Epithelial cell of esophagus (primary cell): ENCODE data around the gene RBMS3.
A peak's percentile ranks its signal among the peaks of the same experiment; 100 is the strongest.

Experiments
- DNase-seq: peaks from one replicate; pipeline ENCODE4 v3.0.0; 2010; ENCODE audit warnings: low read depth
- H3K4me3 ChIP-seq: 2 replicates; pipeline ENCODE4 v1.5.1; 2011; ENCODE audit warnings: mild to moderate bottlenecking, low read length, control low read depth
- CTCF ChIP-seq: IDR thresholded peaks from 2 replicates; pipeline ENCODE4 v1.5.1; 2011; ENCODE audit warnings: low read depth, mild to moderate bottlenecking, low read length, control low read depth, inconsistent platforms; ENCODE audit not compliant: insufficient read depth; ENCODE audit errors: missing control alignments

Gene RBMS3

GRCh38 chr3:29263476-29263875 lies 17.4 kb upstream of the RBMS3 start:
- DNase-seq, result no peak
- H3K4me3 ChIP-seq, result no peak overlapping the region
- TF ChIP-seq CTCF, result no peak

GRCh38 chr3:29265509-29266072 lies 15.3 kb upstream of the RBMS3 start:
- no peak for DNase-seq
- TF ChIP-seq CTCF, result no peak
- no peak overlapping the region for H3K4me3 ChIP-seq

- no peak overlapping the region for H3K4me3 ChIP-seq
- no peak for TF ChIP-seq CTCF
- DNase-seq, result no peak
Observed at GRCh38 chr3:29267226-29267625, 13.6 kb upstream of the RBMS3 start.

- DNase-seq, result peak; percentile 27
- TF ChIP-seq CTCF, result no peak
- no peak overlapping the region for H3K4me3 ChIP-seq
Observed at GRCh38 chr3:29268651-29269050, 12.2 kb upstream of the RBMS3 start.

- TF ChIP-seq CTCF, result no peak
- H3K4me3 ChIP-seq, result no peak overlapping the region
- DNase-seq, result no peak
Observed at GRCh38 chr3:29270752-29271151, 10.1 kb upstream of the RBMS3 start.

GRCh38 chr3:29271475-29271874 lies 9.4 kb upstream of the RBMS3 start:
- no peak for TF ChIP-seq CTCF
- DNase-seq, result no peak
- no peak overlapping the region for H3K4me3 ChIP-seq

GRCh38 chr3:29274667-29275066 lies 6.2 kb upstream of the RBMS3 start:
- no peak for DNase-seq
- no peak overlapping the region for H3K4me3 ChIP-seq
- TF ChIP-seq CTCF, result no peak
